ENCODE measurements around the gene CFAP210.
"Not testable (repeated sequence)": the region's sequence is repeated elsewhere in the genome, so short reads cannot be mapped to it uniquely, and the experiment has no call there.

Gene CFAP210

DNA sequence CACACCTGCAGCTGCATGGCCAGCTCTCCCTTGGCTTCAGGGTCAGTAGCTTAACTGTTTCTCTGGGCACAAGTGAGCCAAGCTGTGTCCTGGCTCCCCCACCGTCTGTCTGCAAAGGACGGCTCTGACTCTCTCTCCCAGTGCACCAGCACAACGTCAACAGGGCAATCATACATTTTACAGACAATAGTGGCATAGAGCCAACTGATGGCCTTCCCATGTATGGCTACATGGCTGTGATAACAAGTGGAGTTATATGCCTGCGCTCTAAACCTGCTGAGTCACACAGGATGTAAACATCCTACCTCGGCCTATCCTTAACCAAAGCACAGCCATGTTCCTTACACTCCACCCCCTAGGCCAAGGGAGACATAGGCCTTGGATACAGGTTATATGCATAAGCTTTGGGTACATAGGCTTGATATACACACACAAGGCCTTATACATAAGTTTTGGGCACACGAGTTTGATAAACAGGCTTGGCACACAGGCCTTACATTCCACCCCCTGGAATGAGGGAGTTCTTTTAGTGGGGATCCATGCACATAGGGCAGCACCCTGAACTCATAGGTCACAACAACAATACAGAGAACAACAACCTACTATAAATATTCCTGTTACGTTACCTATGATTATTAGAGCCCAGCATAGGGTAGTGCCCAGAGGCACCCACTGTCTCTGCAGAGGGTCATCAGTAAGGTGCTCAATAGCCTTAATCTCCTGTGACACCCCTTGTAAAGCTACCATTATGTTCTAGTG is 17.7 kb upstream of the CFAP210 start:
- peak; percentile 75 for DNase-seq

DNA sequence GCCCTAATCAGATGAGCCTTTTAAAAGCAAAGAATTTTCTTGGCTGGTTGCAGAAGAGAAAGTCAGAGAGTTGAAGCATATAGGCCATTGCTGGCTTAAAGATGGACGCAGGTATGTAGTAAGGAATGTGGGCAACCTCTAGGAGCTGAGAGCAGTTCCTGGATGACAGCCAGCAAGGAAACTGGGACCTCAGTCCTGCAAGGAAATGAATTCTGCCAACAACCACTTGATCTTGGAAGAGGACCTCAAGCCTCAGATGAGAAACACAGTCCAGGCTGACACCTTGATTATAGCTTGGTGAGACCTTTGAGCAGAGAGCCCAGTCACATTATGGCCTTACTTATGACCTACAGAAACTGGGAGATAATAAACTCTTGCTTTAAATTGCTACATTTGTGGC is 15.8 kb upstream of the CFAP210 start:
- peak; percentile 28 for DNase-seq

DNA sequence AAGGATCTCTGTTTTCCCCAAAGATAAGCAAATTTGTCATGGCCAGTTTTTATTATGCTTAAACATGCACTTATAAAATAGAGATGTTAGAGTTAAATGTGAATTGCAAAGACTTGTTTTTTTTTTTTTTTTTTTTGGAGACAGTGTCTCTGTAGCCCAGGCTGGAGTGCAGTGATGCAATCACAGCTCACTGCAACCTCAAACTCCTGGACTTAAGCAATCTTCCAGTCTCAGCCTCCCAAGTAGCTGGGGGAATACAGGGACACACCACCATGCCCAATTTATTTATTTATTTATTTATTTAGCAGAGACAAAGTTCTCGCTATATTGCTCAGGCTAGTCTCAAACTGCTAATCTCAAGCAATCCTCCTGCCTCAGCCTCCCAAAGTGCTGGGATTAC is 15.1 kb upstream of the CFAP210 start:
- DNase-seq, result no peak

GRCh38 chr2:169707626-169708025 is 13.4 kb upstream of the CFAP210 start:
- no peak for DNase-seq

GRCh38 chr2:169705927-169706326 is 11.7 kb upstream of the CFAP210 start:
- no peak for DNase-seq

DNA sequence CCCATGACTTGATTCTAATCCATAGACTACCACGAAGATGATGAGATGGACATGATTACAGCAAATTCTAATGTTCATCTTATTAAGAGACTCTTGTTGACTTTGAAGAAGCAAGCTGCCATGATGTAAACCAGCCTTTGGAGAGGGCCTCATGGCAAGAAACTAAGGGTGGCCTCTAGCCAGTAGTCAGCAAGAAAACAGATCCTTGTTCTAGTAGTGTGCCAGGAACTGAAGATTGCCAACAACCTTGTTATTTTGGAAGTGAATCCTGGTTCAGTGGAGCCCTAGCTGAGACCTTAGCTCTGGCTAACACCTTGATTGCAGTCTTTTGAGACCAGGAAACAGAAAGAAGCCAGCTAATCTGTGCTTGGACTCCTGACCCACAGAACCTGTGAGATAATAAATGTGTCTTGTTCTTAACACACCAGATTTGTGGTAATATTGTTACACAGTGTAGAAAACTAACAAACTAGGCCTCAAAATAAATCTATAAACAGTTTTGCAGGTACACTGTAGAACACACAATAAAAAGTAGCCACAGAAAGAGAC is 10.0 kb upstream of the CFAP210 start:
- DNase-seq, result no peak

GRCh38 chr2:169702996-169703395 is 8.8 kb upstream of the CFAP210 start:
- DNase-seq, result no peak

DNA sequence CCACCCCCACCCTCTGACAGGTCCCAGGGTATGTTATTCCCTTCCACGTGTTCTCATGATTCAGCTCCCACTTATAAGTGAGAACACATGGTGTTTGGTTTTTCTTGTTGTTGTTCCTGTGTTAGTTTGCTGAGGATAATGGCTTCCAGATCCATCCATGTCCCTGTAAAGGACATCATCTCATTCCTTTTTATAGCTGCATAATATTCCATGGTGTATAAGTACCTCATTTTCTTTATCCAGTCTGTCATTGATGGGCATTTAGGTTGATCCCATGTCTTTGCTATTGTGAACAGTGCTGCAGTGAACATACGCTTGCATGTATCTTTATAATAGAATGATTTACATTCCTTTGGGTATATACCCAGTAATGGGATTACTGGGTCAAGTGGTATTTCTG is 5.0 kb upstream of the CFAP210 start:
- not testable (repeated sequence) for DNase-seq

GRCh38 chr2:169696381-169696780 is 2.2 kb upstream of the CFAP210 start:
- no peak for DNase-seq

- DNase-seq, result no peak
Measured at GRCh38 chr2:169694894-169695260, 672 bp upstream of the CFAP210 start.

DNA sequence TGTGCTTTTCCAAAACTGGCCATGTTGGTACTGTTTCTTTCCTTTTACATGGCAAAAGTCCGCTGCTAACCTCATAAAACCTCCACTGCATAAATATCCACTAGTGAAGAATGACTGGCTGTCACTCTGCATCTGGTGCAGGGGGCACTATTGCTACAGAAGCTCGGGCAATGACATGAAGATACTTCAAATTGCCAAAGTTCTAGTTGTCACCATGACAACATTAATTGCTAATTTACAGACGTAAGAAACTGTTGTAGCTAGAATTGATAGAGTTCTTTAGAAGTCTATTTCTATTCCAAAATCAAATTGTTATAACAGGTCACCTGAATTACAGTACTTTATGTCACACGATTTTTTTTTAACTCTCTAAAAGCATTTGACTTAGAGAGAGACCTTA is 845 bp downstream of the CFAP210 start:
- DNase-seq, result no peak

- DNase-seq, result no peak
Measured at GRCh38 chr2:169692718-169693117, 1.5 kb downstream of the CFAP210 start.

DNA sequence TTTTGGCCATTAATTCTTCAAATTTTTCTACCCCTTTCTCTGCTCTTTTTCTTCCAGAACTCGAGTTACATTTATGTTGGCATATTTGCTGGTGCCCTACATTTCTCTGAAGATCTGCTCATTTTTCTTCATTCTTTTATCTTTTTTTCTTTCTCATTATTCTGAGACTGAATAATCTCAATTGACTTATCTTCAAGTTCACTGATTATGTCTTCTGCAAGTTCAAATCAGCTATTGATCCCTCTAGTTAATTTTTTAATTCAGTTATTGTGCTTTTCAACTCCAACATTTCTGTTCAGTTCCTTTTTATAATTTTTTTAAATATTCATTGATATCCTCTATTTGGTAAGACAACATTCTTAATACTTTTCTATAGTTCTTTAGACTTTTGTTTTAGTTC is 3.2 kb downstream of the CFAP210 start:
- no peak for DNase-seq

GRCh38 chr2:169687943-169688342 is 6.3 kb downstream of the CFAP210 start:
- not testable (repeated sequence) for DNase-seq

DNA sequence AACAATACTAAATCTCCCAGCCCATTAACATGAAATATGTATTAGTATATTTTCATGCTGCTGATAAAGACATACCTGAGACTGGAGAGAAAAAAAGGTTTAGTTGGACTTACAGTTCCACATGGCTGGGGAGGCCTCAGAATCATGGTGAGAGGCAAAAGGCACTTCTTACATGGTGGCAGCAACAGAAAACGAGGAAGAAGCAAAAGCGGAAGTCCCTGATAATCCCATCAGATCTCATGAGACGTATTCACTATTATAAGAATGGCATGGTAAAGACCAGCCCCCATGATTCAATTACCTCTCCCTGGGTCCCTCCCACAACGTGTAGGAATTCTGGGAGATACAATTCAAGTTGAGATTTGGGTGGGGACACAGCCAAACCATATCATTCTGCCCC is 7.4 kb downstream of the CFAP210 start:
- not testable (repeated sequence) for DNase-seq

- not testable (repeated sequence) for DNase-seq
Measured at GRCh38 chr2:169684712-169685111, 9.5 kb downstream of the CFAP210 start.

GRCh38 chr2:169684135-169684565 is 10.1 kb downstream of the CFAP210 start:
- DNase-seq, result no peak

GRCh38 chr2:169683425-169684134 is 10.6 kb downstream of the CFAP210 start:
- DNase-seq, result no peak

- no peak for DNase-seq
Measured at GRCh38 chr2:169683054-169683424, 11.2 kb downstream of the CFAP210 start.

DNA sequence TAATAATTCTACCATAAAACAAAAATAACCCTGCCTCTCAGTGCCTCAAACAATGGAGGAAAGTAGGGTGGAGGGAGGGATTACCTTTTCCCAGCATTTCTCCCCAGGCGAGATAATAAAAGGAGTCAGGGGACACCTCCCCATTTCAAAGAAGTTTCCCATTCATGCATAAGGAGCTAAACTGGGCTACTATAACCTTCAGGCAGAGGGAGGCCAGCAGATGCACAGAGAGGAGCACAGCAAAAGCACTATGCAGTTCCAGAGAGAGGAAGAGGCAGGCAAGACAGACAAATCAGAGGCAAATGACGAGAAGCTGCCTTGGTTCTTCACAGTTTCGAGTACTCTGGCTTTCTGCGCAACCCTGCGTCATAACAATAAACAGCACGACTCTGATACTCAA is 17.4 kb downstream of the CFAP210 start:
- DNase-seq, result no peak

- no peak for DNase-seq
Measured at GRCh38 chr2:169676357-169676756, 17.8 kb downstream of the CFAP210 start.

DNA sequence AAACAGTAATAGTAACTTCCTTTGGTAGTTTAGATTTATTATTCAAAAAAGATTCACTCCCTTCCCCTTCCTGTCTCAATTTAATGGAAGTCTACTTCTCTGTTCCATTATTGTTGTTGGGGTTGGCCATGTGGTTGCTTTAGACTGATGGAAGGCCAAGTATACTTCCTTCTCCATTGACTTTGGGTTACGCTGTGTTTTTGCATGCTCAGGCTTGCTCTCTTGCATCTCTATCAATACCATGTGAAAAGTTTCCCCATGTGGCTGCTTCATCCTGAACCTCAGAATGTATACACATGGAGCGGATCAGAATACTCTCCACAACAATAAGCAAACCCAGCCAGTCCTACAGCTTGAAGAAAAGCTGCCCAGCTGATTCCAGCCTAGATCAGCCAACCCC is 20.3 kb downstream of the CFAP210 start:
- DNase-seq, result no peak

GRCh38 chr2:169673106-169673505 is 21.1 kb downstream of the CFAP210 start:
- DNase-seq, result no peak

- DNase-seq, result no peak
Measured at GRCh38 chr2:169672406-169672805, 21.8 kb downstream of the CFAP210 start.
